H1 (cell line): ENCODE measurements around the gene ASCC1. TPM values are rescaled to one million over a fixed set of nuclear protein-coding genes. Genes with fewer than 3 reads are reported as not detected.
A peak's percentile ranks its signal among the peaks of the same experiment; 100 is the strongest.

Experiments used
- CTCF ChIA-PET: fragments of 300-600 bp; sonication (Branson Sonifier 250); formaldehyde crosslinking; loops from one replicate; lab custom pipeline; 2021; ENCODE audit not compliant: partially characterized antibody; lab: Charles Lee
- POLR2A ChIA-PET: fragments of 300-600 bp; sonication (Branson Sonifier 250); formaldehyde crosslinking; loops from one replicate; lab custom pipeline; 2021; ENCODE audit warnings: inconsistent platforms; ENCODE audit not compliant: partially characterized antibody; lab: Charles Lee
- DNase-seq, 2 experiments: peaks; one replicate each; pipeline versions ENCODE4 v3.0.0 to v3.0.0-alpha.2; 2010 to 2022; ENCODE audit warnings: low spot score in 2 of 2, low read depth in 1 of 2, mixed read lengths in 1 of 2
- FAIRE-seq: peaks from 2 replicates; lab custom pipeline; 2011; peaks lifted over from hg19 to GRCh38; lab: Jason Lieb, UNC
- H2AFZ ChIP-seq: 2 replicates; pipeline ENCODE4 v1.8.1; 2012; ENCODE audit warnings: low read length, inconsistent platforms
- H2AK5ac ChIP-seq: 2 replicates; pipeline ENCODE4 v1.6.1; 2013; ENCODE audit warnings: low read depth, low read length
- H2BK120ac ChIP-seq: replicated peaks from 2 replicates; pipeline ENCODE3; 2013; ENCODE audit warnings: low read depth, low read length, inconsistent platforms
- H2BK12ac ChIP-seq: 2 replicates; pipeline ENCODE4 v1.6.1; 2013; ENCODE audit warnings: low read depth, low read length
- H2BK15ac ChIP-seq: 2 replicates; pipeline ENCODE4 v1.6.1; 2013; ENCODE audit warnings: low read length
- H2BK20ac ChIP-seq: 2 replicates; pipeline ENCODE4 v1.6.1; 2013; ENCODE audit warnings: low read length
- H2BK5ac ChIP-seq: 2 replicates; pipeline ENCODE4 v1.6.1; 2013; ENCODE audit warnings: low read depth, low read length
- H3K14ac ChIP-seq: 2 replicates; pipeline ENCODE4 v1.6.1; 2013; ENCODE audit warnings: inconsistent platforms; ENCODE audit not compliant: insufficient read length
- H3K18ac ChIP-seq: 2 replicates; pipeline ENCODE4 v1.6.1; 2013; ENCODE audit warnings: low read length; ENCODE audit errors: extremely low read depth
- H3K23ac ChIP-seq: 2 replicates; pipeline ENCODE4 v1.6.1; 2013; ENCODE audit warnings: inconsistent platforms; ENCODE audit not compliant: insufficient read length
- H3K23me2 ChIP-seq: 2 replicates; pipeline ENCODE4 v1.6.1; 2013; ENCODE audit warnings: low read depth, low read length
- H3K27ac ChIP-seq: 2 replicates; pipeline ENCODE4 v1.6.1; 2011; ENCODE audit warnings: low read depth, low read length, inconsistent platforms
- H3K27me3 ChIP-seq, 4 experiments: replicated peaks in 1 of 4; 1 replicate in 1 of 4; 2 replicates in 3 of 4; pipeline versions ENCODE4 v1.6.1 to v1.8.1; 2011 to 2013; ENCODE audit warnings: low read length in 3 of 4, mild to moderate bottlenecking in 3 of 4, inconsistent platforms in 2 of 4, mixed read lengths in 2 of 4, moderate library complexity in 1 of 4; ENCODE audit not compliant: control insufficient read depth in 3 of 4, insufficient read depth in 3 of 4; ENCODE audit errors: extremely low read depth in 1 of 4
- H3K36me3 ChIP-seq, 4 experiments: 2 replicates each; pipeline versions ENCODE4 v1.6.1 to v1.8.1; 2011 to 2013; ENCODE audit warnings: mild to moderate bottlenecking in 4 of 4, low read length in 3 of 4, moderate library complexity in 2 of 4, control low read depth in 1 of 4, inconsistent platforms in 1 of 4; ENCODE audit not compliant: insufficient read depth in 4 of 4, control insufficient read depth in 2 of 4
- H3K4ac ChIP-seq: replicated peaks from 2 replicates; pipeline ENCODE3; 2013; ENCODE audit warnings: low read length, low read depth, mixed read lengths, inconsistent platforms; ENCODE audit not compliant: insufficient read length
- H3K4me1 ChIP-seq, 4 experiments: replicated peaks in 1 of 4; 1 replicate in 1 of 4; 2 replicates in 3 of 4; pipeline versions ENCODE4 v1.6.1 to v1.8.1; 2011 to 2013; ENCODE audit warnings: low read length in 3 of 4, inconsistent platforms in 2 of 4, mixed read lengths in 1 of 4; ENCODE audit not compliant: insufficient read depth in 4 of 4, control insufficient read depth in 3 of 4
- H3K4me2 ChIP-seq, 2 experiments: 2 replicates each; pipeline versions ENCODE4 v1.6.1 to v1.8.1; 2011 to 2013; ENCODE audit warnings: low read depth in 2 of 2, low read length in 2 of 2, control low read depth in 1 of 2, inconsistent platforms in 1 of 2, mild to moderate bottlenecking in 1 of 2; ENCODE audit not compliant: insufficient read depth in 1 of 2
- H3K4me3 ChIP-seq, 4 experiments: fragments of 200-600, 300-600 bp in 1 of 4; sonication (generic), shearing (Covaris generic), sonication (Bioruptor Twin) in 1 of 4; 2 replicates each; pipeline versions ENCODE4 v1.5.1 to v1.8.1; 2011 to 2016; ENCODE audit warnings: low read length in 4 of 4, low read depth in 3 of 4, control low read depth in 2 of 4, inconsistent platforms in 2 of 4, mild to moderate bottlenecking in 2 of 4, mixed read lengths in 1 of 4, moderate library complexity in 1 of 4; ENCODE audit not compliant: insufficient read depth in 2 of 4; ENCODE audit errors: extremely low read depth in 1 of 4
- H3K56ac ChIP-seq: replicated peaks from 2 replicates; pipeline ENCODE3; 2013; ENCODE audit warnings: low read depth, mild to moderate bottlenecking, mixed read lengths, low read length, inconsistent platforms; ENCODE audit not compliant: insufficient read length
- H3K79me1 ChIP-seq: 2 replicates; pipeline ENCODE4 v1.6.1; 2013; ENCODE audit warnings: low read depth, low read length, control low read depth
- H3K79me2 ChIP-seq, 2 experiments: 2 replicates each; pipeline versions ENCODE4 v1.6.1 to v1.8.1; 2012 to 2013; ENCODE audit warnings: low read length in 2 of 2, mild to moderate bottlenecking in 2 of 2, inconsistent platforms in 1 of 2; ENCODE audit not compliant: insufficient read depth in 2 of 2, control insufficient read depth in 1 of 2
- H3K9ac ChIP-seq, 4 experiments: replicated peaks in 1 of 4; 1 replicate in 1 of 4; 2 replicates in 3 of 4; pipeline versions ENCODE4 v1.6.1 to v1.8.1; 2011 to 2013; ENCODE audit warnings: low read depth in 3 of 4, low read length in 3 of 4, control low read depth in 2 of 4, mild to moderate bottlenecking in 2 of 4, moderate library complexity in 2 of 4, inconsistent platforms in 1 of 4; ENCODE audit errors: extremely low read depth in 1 of 4
- H3K9me3 ChIP-seq, 2 experiments: 2 replicates each; pipeline versions ENCODE4 v1.6.1 to v1.8.1; 2012 to 2013; ENCODE audit warnings: mild to moderate bottlenecking in 2 of 2, moderate library complexity in 2 of 2, control low read depth in 1 of 2, inconsistent platforms in 1 of 2, low read depth in 1 of 2, low read length in 1 of 2, mixed read lengths in 1 of 2; ENCODE audit not compliant: insufficient read depth in 2 of 2
- H4K20me1 ChIP-seq, 2 experiments: replicated peaks in 1 of 2; 2 replicates each; pipeline versions ENCODE3 to v1.8.1; 2011 to 2013; ENCODE audit warnings: inconsistent platforms in 2 of 2, low read length in 2 of 2, mild to moderate bottlenecking in 1 of 2; ENCODE audit not compliant: insufficient read depth in 2 of 2, control insufficient read depth in 1 of 2
- H4K5ac ChIP-seq: 2 replicates; pipeline ENCODE4 v1.6.1; 2013; ENCODE audit warnings: low read length, low read depth, mixed read lengths, inconsistent platforms; ENCODE audit not compliant: insufficient read length
- H4K8ac ChIP-seq: 2 replicates; pipeline ENCODE4 v1.8.0; 2013; ENCODE audit warnings: mild to moderate bottlenecking, moderate library complexity, low read length, inconsistent platforms; ENCODE audit not compliant: insufficient read depth; ENCODE audit errors: extremely low read depth
- H4K91ac ChIP-seq: replicated peaks from 2 replicates; pipeline ENCODE3; 2013; ENCODE audit warnings: low read length, mixed read lengths, inconsistent platforms; ENCODE audit not compliant: insufficient read length
- CTCF ChIP-seq, 3 experiments: IDR thresholded peaks; 1 replicate in 2 of 3; 2 replicates in 1 of 3; pipeline versions ENCODE4 v1.5.1 to v1.6.1; 2011; ENCODE audit warnings: low read length in 3 of 3, mild to moderate bottlenecking in 3 of 3, inconsistent platforms in 2 of 3, low read depth in 1 of 3, moderate library complexity in 1 of 3; ENCODE audit not compliant: insufficient read depth in 1 of 3; ENCODE audit errors: control extremely low read depth in 1 of 3
- MAX ChIP-seq: IDR thresholded peaks from 2 replicates; pipeline ENCODE4 v1.6.1; 2012; ENCODE audit warnings: inconsistent platforms
- PHF8 ChIP-seq: fragments of 200-600 bp; sonication (generic); conservative IDR thresholded peaks from 2 replicates; pipeline ENCODE4 v1.7.1; 2012; ENCODE audit warnings: low read depth, mild to moderate bottlenecking, inconsistent platforms, low read length, moderate library complexity
- RAD21 ChIP-seq, 2 experiments: IDR thresholded peaks in 1 of 2; conservative IDR thresholded peaks in 1 of 2; 2 replicates each; pipeline ENCODE4 v1.6.1; 2011; ENCODE audit warnings: low read depth in 2 of 2, low read length in 2 of 2, improper control_type of control experiment in 1 of 2, inconsistent platforms in 1 of 2, mild to moderate bottlenecking in 1 of 2, moderate library complexity in 1 of 2
- SIRT6 ChIP-seq: IDR thresholded peaks from one replicate; pipeline ENCODE4 v1.7.1; 2012; ENCODE audit warnings: low read length, inconsistent platforms
- YY1 ChIP-seq: IDR thresholded peaks from 2 replicates; pipeline ENCODE4 v1.6.1; 2011; ENCODE audit warnings: low read depth, mild to moderate bottlenecking, low read length
- WGBS, 2 experiments: shearing (Covaris generic) in 1 of 2; methylation state at CpG; one replicate each; pipeline versions ENCODE4 v1.1.6 to v1.1.7; 2013 to 2015; ENCODE audit warnings: low lambda C conversion rate in 2 of 2, mixed read lengths in 2 of 2, inconsistent platforms in 1 of 2, low coverage in 1 of 2, missing lambda C conversion rate in 1 of 2; ENCODE audit not compliant: insufficient replicate concordance in 2 of 2, insufficient coverage in 1 of 2, insufficient read length in 1 of 2; ENCODE audit errors: extremely low coverage in 1 of 2, missing lambda C conversion rate in 1 of 2; 5-methylcytosine and 5-hydroxymethylcytosine counted together
- polyA plus RNA-seq, 7 experiments: library from polyadenylated mRNA; depleted of rRNA in 3 of 7; stranded (reverse) in 5 of 7; unstranded in 2 of 7; fragments of >200 nt in 5 of 7; fragments of 200-250 nt in 2 of 7; gene quantifications; 1 replicate in 5 of 7; 2 replicates in 1 of 7; 4 replicates in 1 of 7; pipeline versions ENCODE4 v1.2.1 to v1.2.3, GENCODE V29; 2011 to 2013; ENCODE audit warnings: missing spikeins in 2 of 7, mixed read lengths in 2 of 7
- total RNA-seq: library from RNA; stranded (reverse); fragmentation: NEBNext Ultra II Directional; extraction: Animal tissue kit (Norgen Biotek cat#: 25700); gene quantifications from 2 replicates; pipeline ENCODE4 v1.2.1, GENCODE V29; 2021

The ASCC1 gene
- total and polyA plus RNA-seq, 2 of the 8 experiments (the other 6 are each of a cell fraction or from before 2014, with no cell fraction given) = 25.6 to 35.8 TPM

- no peak for DNase-seq
- TF ChIP-seq RAD21 (IDR thresholded peaks at IDR 0.05 in 1 of 2, conservative IDR thresholded peaks at IDR 0.05 in 1 of 2; ENCODE audit: low read depth in 2 of 2, low read length in 2 of 2) (peak; percentile 59 to 66), MAX (no peak), SIRT6 (no peak), PHF8 (no peak), CTCF (IDR thresholded peaks at IDR 0.05; ENCODE audit: control extremely low read depth in 1 of 3, insufficient read depth in 1 of 3, low read depth in 1 of 3, low read length in 3 of 3) (peak in 2 of 3 experiments; percentile 45 to 47; a peak in 2 of 4 replicates), YY1 (no peak)
- TF ChIP-seq, all 59 proteins: peak for 2
- WGBS, 2 experiments = 74% methylated on average over 3 of the region's 3 CpGs; no CpG with 5 or more reads in 1 of the 2 experiments
- no peak overlapping the region for H4K5ac ChIP-seq
- no peak overlapping the region for H3K56ac ChIP-seq
- FAIRE-seq = peak; percentile 66
- H3K4me3 ChIP-seq = no peak overlapping the region; a peak in 1 of 8 replicates
- no peak overlapping the region for H2BK12ac ChIP-seq
- no peaks in the 10 kb centered on the region for H3K79me1 ChIP-seq
- H4K20me1 ChIP-seq = no peaks in the 10 kb centered on the region
- no peaks in the 10 kb centered on the region for H3K79me2 ChIP-seq
- no peak overlapping the region for H3K4ac ChIP-seq
- no peak overlapping the region for H3K18ac ChIP-seq
- H3K4me2 ChIP-seq = no peak overlapping the region
- H2BK20ac ChIP-seq = no peak overlapping the region
- no peaks in the 10 kb centered on the region for H3K27me3 ChIP-seq
- ChIA-PET POLR2A (interaction anchor here (1.4 to 2.0 kb wide), 4 partner anchors 13 to 150 kb away, joined by 3 to 10 read pairs (median 6); partner anchors contain the start of gene DDIT4), CTCF (interaction anchor here (0.5 to 5.0 kb wide), 35 partner anchors 9 to 218 kb away, joined by 3 to 51 read pairs (median 3); partner anchors contain the start of genes DDIT4 and SPOCK2)
- H2BK120ac ChIP-seq = no peak overlapping the region
- no peak overlapping the region for H2AK5ac ChIP-seq
- no peak overlapping the region; the same call in 1 of the 2 replicates for H3K27ac ChIP-seq
- no peaks in the 10 kb centered on the region for H3K9me3 ChIP-seq
- H3K23ac ChIP-seq = no peak overlapping the region
- no peak overlapping the region for H2BK15ac ChIP-seq
- H3K36me3 ChIP-seq = no peaks in the 10 kb centered on the region
- no peaks in the 10 kb centered on the region for H3K23me2 ChIP-seq
- no peak overlapping the region for H2AFZ ChIP-seq
- no peak overlapping the region for H2BK5ac ChIP-seq
- H4K8ac ChIP-seq = no peak overlapping the region
- no peak overlapping the region for H3K9ac ChIP-seq
- H3K14ac ChIP-seq = no peak overlapping the region
- no peak overlapping the region for H4K91ac ChIP-seq
- H3K4me1 ChIP-seq = peaks cover 0 to 5% (median 2%) of the 10 kb centered on the region in 4 experiments; a peak in 2 of 7 replicates
Measured at GRCh38 chr10:72126184-72126871, 89.7 kb downstream of the ASCC1 start.
